ENCODE results near the gene C20orf173.
"Not testable (repeated sequence)": the region's sequence is repeated elsewhere in the genome, so short reads cannot be mapped to it uniquely, and the experiment has no call there.

The C20orf173 gene

GRCh38 chr20:35544941-35545340 is 15.5 kb upstream of the C20orf173 start:
- not testable (repeated sequence) for DNase-seq

GRCh38 chr20:35544436-35544835 is 15.0 kb upstream of the C20orf173 start:
- DNase-seq, result no peak

- DNase-seq, result no peak
Observed at GRCh38 chr20:35542990-35543389, 13.5 kb upstream of the C20orf173 start.

- peak; percentile 98 for DNase-seq
Observed at GRCh38 chr20:35541783-35542662, 12.6 kb upstream of the C20orf173 start, which contains the start of gene ERGIC3. TSS of gene ERGIC3 (plus strand) at chr20:35542078. CDS start at chr20:35542098, 20 bp downstream.

- no peak for DNase-seq
Observed at GRCh38 chr20:35541118-35541782, 11.8 kb upstream of the C20orf173 start.

GRCh38 chr20:35539756-35540212 is 10.3 kb upstream of the C20orf173 start:
- DNase-seq, result peak; percentile 84

GRCh38 chr20:35527122-35527769 is 2.2 kb downstream of the C20orf173 start:
- no peak for DNase-seq

- DNase-seq, result no peak
Observed at GRCh38 chr20:35525639-35526038, 3.8 kb downstream of the C20orf173 start.

- no peak for DNase-seq
Observed at GRCh38 chr20:35523298-35523888, 6.1 kb downstream of the C20orf173 start.

- DNase-seq, result no peak
Observed at GRCh38 chr20:35518955-35519354, 10.5 kb downstream of the C20orf173 start.

GRCh38 chr20:35517767-35518166 is 11.7 kb downstream of the C20orf173 start:
- DNase-seq, result not testable (repeated sequence)

- no peak for DNase-seq
Observed at GRCh38 chr20:35517125-35517524, 12.3 kb downstream of the C20orf173 start.

GRCh38 chr20:35515949-35516645 is 13.4 kb downstream of the C20orf173 start:
- no peak for DNase-seq

GRCh38 chr20:35515341-35515740 is 14.1 kb downstream of the C20orf173 start:
- no peak for DNase-seq

GRCh38 chr20:35514371-35514932 is 15.0 kb downstream of the C20orf173 start:
- no peak for DNase-seq

GRCh38 chr20:35511814-35512420 is 17.5 kb downstream of the C20orf173 start:
- DNase-seq, result peak; percentile 52

GRCh38 chr20:35510951-35511735 is 18.3 kb downstream of the C20orf173 start:
- no peak for DNase-seq

GRCh38 chr20:35508493-35509218 is 20.8 kb downstream of the C20orf173 start:
- DNase-seq, result no peak

GRCh38 chr20:35506872-35507638 is 22.4 kb downstream of the C20orf173 start:
- no peak for DNase-seq

Data from eye (tissue), 1 donor.